BLaER1 (cell line): Measurements from ENCODE around the gene TAF10.
A peak's percentile ranks its signal among the peaks of the same experiment; 100 is the strongest.

Source experiments
- H3K27ac ChIP-seq: shearing (Covaris generic); formaldehyde crosslinking; 2 replicates; pipeline ENCODE4 v1.8.1; 2022
- H3K27me3 ChIP-seq: shearing (Covaris generic); formaldehyde crosslinking; 2 replicates; pipeline ENCODE4 v1.8.1; 2022
- H3K36me3 ChIP-seq: shearing (Covaris generic); formaldehyde crosslinking; 2 replicates; pipeline ENCODE4 v1.8.1; 2022
- H3K4me1 ChIP-seq: shearing (Covaris generic); formaldehyde crosslinking; 2 replicates; pipeline ENCODE4 v1.8.1; 2022
- H3K4me2 ChIP-seq: shearing (Covaris generic); formaldehyde crosslinking; 2 replicates; pipeline ENCODE4 v1.8.1; 2022
- H3K4me3 ChIP-seq: shearing (Covaris generic); formaldehyde crosslinking; 2 replicates; pipeline ENCODE4 v1.8.1; 2022
- H3K9ac ChIP-seq: shearing (Covaris generic); formaldehyde crosslinking; 2 replicates; pipeline ENCODE4 v1.8.1; 2022
- H3K9me3 ChIP-seq: shearing (Covaris generic); formaldehyde crosslinking; 2 replicates; pipeline ENCODE4 v1.8.1; 2022
- H4K20me1 ChIP-seq: shearing (Covaris generic); formaldehyde crosslinking; 2 replicates; pipeline ENCODE4 v1.8.1; 2022
- Cebpa-rat ChIP-seq: shearing (Covaris generic); IDR thresholded peaks from 2 replicates; pipeline ENCODE4 v1.8.1; 2022

The TAF10 gene

GRCh38 chr11:6618117-6619003 lies 6.3 kb upstream of the TAF10 start:
- Histone ChIP-seq H3K4me2 (peak overlapping the region; percentile 98), H4K20me1 (no peaks in the 10 kb centered on the region)
- no peak for TF ChIP-seq Cebpa-rat

DNA sequence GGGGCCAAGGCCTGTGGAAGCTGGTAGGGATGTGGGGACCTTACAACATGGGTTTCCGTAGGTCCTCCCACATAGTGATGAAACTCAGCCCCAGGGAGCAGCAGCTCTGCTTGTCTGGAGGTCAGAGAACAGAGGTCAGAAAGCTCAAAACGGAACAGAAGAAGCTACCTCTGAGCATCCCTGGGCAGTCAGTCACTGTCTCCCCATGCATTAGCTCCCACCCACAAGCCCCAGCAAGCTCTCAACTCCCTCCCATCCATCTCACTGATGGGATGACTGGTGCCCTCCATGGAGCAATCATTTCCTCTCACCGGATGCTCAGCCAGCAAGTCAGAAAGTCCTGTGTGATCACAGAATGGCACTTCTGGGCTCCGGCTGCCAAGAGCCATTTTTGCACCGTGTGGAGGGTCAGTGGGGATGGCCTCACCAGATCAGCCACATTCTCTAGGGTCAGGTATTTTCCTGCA lies 5.3 kb upstream of the TAF10 start:
- no peak overlapping the region for H3K27ac ChIP-seq
- H3K4me1 ChIP-seq = peaks cover 44% of the 10 kb centered on the region
- no peaks in the 10 kb centered on the region for H3K27me3 ChIP-seq
- TF ChIP-seq Cebpa-rat = no peak
- no peaks in the 10 kb centered on the region for H3K9me3 ChIP-seq
- no peak overlapping the region for H3K9ac ChIP-seq
- H3K36me3 ChIP-seq = peaks cover 34% of the 10 kb centered on the region
- no peaks in the 10 kb centered on the region for H4K20me1 ChIP-seq
- H3K4me3 ChIP-seq = no peak overlapping the region
- H3K4me2 ChIP-seq = peak overlapping the region; percentile 98

More at GRCh38 chr11:6618117-6619003, 6.3 kb upstream of the TAF10 start:
- H3K4me3 ChIP-seq = peak overlapping the region; percentile 81
- H3K27me3 ChIP-seq = no peaks in the 10 kb centered on the region
- peaks cover 44% of the 10 kb centered on the region for H3K36me3 ChIP-seq
- peak overlapping the region; percentile 90 for H3K9ac ChIP-seq
- H3K4me1 ChIP-seq = peaks cover 43% of the 10 kb centered on the region
- H3K27ac ChIP-seq = peak overlapping the region; percentile 84
- no peaks in the 10 kb centered on the region for H3K9me3 ChIP-seq

GRCh38 chr11:6616596-6617250 lies 4.7 kb upstream of the TAF10 start:
- H3K36me3 ChIP-seq = peaks cover 33% of the 10 kb centered on the region
- H3K4me1 ChIP-seq = peaks cover 37% of the 10 kb centered on the region
- H3K4me3 ChIP-seq = no peak overlapping the region
- no peaks in the 10 kb centered on the region for H3K27me3 ChIP-seq
- H3K27ac ChIP-seq = no peak overlapping the region
- H3K4me2 ChIP-seq = no peak overlapping the region
- no peak for TF ChIP-seq Cebpa-rat
- H3K9ac ChIP-seq = no peak overlapping the region
- H3K9me3 ChIP-seq = no peaks in the 10 kb centered on the region
- peaks cover 2% of the 10 kb centered on the region; the same call in 1 of the 2 replicates for H4K20me1 ChIP-seq

DNA sequence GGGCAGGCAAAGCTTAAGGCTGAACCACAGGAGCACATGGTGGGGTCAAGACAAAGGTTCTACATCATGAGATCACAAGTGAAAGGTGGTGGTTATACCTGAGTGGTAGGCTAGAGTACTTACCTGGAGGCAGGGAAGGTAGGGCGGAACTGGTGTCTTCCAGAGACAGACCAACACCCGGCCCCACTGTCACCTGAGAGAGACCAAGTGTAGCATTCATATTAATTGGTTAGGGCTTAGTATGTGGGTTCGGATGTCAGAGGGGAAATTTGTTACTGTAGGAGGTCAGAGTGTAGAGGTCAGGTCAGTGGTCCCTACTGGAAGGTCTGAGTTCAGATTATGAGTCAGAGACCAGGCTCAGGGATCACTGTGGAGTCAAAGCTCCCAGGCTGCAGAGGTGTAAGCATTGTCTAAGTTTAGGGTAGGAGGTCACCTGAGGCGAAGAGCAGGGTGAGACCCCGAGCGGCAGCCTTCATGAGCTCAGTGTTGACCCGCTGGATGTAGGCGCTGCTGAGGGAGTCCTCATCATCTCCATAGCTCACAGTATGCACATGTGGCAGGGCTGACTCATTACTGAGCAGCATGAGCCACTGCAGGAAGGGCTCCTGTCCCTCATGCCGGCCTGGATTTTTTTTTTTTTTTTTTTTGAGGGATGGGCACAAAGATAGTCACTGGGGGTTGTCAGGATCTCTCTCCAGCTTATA lies 4.0 kb upstream of the TAF10 start:
- no peaks in the 10 kb centered on the region for H3K9me3 ChIP-seq
- H3K27me3 ChIP-seq = no peaks in the 10 kb centered on the region; the same call in 1 of the 2 replicates
- no peak overlapping the region for H3K9ac ChIP-seq
- no peak overlapping the region for H3K27ac ChIP-seq
- peaks cover 34% of the 10 kb centered on the region for H3K36me3 ChIP-seq
- H4K20me1 ChIP-seq = peaks cover 8% of the 10 kb centered on the region; the same call in 1 of the 2 replicates
- TF ChIP-seq Cebpa-rat = no peak
- no peak overlapping the region for H3K4me3 ChIP-seq
- H3K4me1 ChIP-seq = peaks cover 40% of the 10 kb centered on the region
- H3K4me2 ChIP-seq = no peak overlapping the region

GRCh38 chr11:6615046-6615445 lies 3.0 kb upstream of the TAF10 start:
- peaks cover 15% of the 10 kb centered on the region; the same call in 1 of the 2 replicates for H4K20me1 ChIP-seq
- no peaks in the 10 kb centered on the region for H3K9me3 ChIP-seq
- no peak overlapping the region for H3K4me3 ChIP-seq
- no peaks in the 10 kb centered on the region; the same call in 1 of the 2 replicates for H3K27me3 ChIP-seq
- H3K27ac ChIP-seq = no peak overlapping the region
- peaks cover 44% of the 10 kb centered on the region for H3K36me3 ChIP-seq
- peaks cover 45% of the 10 kb centered on the region for H3K4me1 ChIP-seq
- H3K4me2 ChIP-seq = no peak overlapping the region
- no peak for TF ChIP-seq Cebpa-rat
- no peak overlapping the region for H3K9ac ChIP-seq

- no peak overlapping the region for H3K4me3 ChIP-seq
- no peaks in the 10 kb centered on the region; the same call in 1 of the 2 replicates for H3K27me3 ChIP-seq
- no peak overlapping the region for H3K4me2 ChIP-seq
- peaks cover 15% of the 10 kb centered on the region; the same call in 1 of the 2 replicates for H4K20me1 ChIP-seq
- no peaks in the 10 kb centered on the region for H3K9me3 ChIP-seq
- peaks cover 50% of the 10 kb centered on the region for H3K36me3 ChIP-seq
- peaks cover 39% of the 10 kb centered on the region for H3K4me1 ChIP-seq
- no peak overlapping the region for H3K27ac ChIP-seq
- H3K9ac ChIP-seq = no peak overlapping the region
- TF ChIP-seq Cebpa-rat = no peak
Measured at GRCh38 chr11:6614446-6614845, 2.4 kb upstream of the TAF10 start.

- Histone ChIP-seq H4K20me1 (peaks cover 15% of the 10 kb centered on the region; the same call in 1 of the 2 replicates), H3K9ac (no peak overlapping the region), H3K27me3 (no peaks in the 10 kb centered on the region; the same call in 1 of the 2 replicates), H3K36me3 (peaks cover 60% of the 10 kb centered on the region), H3K4me1 (peaks cover 34% of the 10 kb centered on the region), H3K27ac (no peak overlapping the region), H3K9me3 (no peaks in the 10 kb centered on the region), H3K4me3 (no peak overlapping the region), H3K4me2 (peak overlapping the region; percentile 98)
- no peak for TF ChIP-seq Cebpa-rat
Measured at GRCh38 chr11:6613496-6613895, 1.5 kb upstream of the TAF10 start.

GRCh38 chr11:6611963-6612212 lies 128 bp downstream of the TAF10 start:
- Histone ChIP-seq H3K9ac (peak overlapping the region; percentile 94), H3K36me3 (peaks cover 68% of the 10 kb centered on the region), H3K27me3 (no peaks in the 10 kb centered on the region; the same call in 1 of the 2 replicates), H3K4me2 (peak overlapping the region; percentile 98), H3K4me3 (peak overlapping the region; percentile 92), H3K9me3 (no peaks in the 10 kb centered on the region), H3K27ac (peak overlapping the region; percentile 91), H3K4me1 (peaks cover 33% of the 10 kb centered on the region), H4K20me1 (peaks cover 18% of the 10 kb centered on the region; the same call in 1 of the 2 replicates)
- TF ChIP-seq Cebpa-rat = no peak

DNA sequence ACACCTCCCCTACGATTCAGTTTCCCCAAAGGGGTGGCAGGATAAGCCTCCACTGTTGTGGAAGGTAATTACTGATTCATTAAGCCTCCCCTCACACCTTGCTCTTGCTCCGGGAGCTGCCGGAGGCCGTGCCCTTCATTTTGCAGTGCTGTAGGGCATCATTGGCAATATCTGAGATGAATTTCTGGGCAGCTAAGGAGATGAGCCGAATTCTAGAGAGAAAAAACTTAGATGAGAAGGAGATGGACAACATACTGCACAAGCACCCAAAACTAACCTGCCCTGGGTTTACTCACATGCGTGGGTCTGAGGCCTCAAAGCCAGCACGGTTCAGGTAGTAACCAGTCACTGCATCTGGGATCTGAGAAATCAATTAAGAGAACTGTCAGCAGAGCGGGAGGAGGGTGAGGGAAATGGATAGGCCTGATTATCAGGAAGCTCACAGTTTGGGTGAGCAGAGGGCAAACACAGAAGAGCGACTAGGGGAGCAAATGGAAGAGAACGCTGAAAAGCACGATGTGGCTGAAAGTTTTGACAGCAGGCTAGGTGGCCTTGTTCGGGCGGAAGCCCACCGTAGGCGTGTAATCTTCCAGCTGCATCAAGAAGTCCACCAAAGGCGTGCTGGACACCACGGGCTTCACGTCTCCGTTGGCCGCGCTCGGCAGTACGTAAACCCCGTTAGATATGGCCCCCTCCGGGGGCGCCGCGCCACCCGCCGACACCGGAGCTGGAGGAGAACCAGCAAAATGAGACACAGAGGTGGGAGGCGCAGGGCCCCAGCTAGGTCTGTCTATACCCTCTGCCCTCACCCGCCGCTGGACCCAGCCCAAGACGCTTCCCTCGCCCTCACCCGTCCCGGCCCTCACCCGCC lies 689 bp downstream of the TAF10 start:
- Histone ChIP-seq H3K4me2 (peak overlapping the region; percentile 98), H4K20me1 (peaks cover 24% of the 10 kb centered on the region; the same call in 1 of the 2 replicates), H3K9ac (peak overlapping the region; percentile 94), H3K9me3 (no peaks in the 10 kb centered on the region), H3K4me1 (peaks cover 39% of the 10 kb centered on the region), H3K27ac (peak overlapping the region; percentile 91), H3K27me3 (no peaks in the 10 kb centered on the region; the same call in 1 of the 2 replicates), H3K36me3 (peaks cover 63% of the 10 kb centered on the region), H3K4me3 (peak overlapping the region; percentile 92)
- TF ChIP-seq Cebpa-rat = no peak
